Endothelial cell of umbilical vein (primary cell): ENCODE data around the gene SH3RF3. TPM values are rescaled to one million over a fixed set of nuclear protein-coding genes. Genes with fewer than 3 reads are reported as not detected.

Experiments
- BruUV-seq: library from RNA; stranded (reverse); fragments of 400-500 nt; replicated peaks from 2 replicates; lab custom pipeline; 2021; lab: Mats Ljungman, UMichigan
- CTCF ChIA-PET: fragments of 300-600, 350-600 bp; sonication (Branson Sonifier 250); formaldehyde crosslinking; loops from one replicate; lab custom pipeline; 2021; ENCODE audit warnings: antibody characterized with exemption, inconsistent platforms; lab: Charles Lee
- POLR2A ChIA-PET: fragments of 300-600, 350-600 bp; sonication (Branson Sonifier 250); formaldehyde crosslinking; loops from one replicate; lab custom pipeline; 2021; ENCODE audit warnings: antibody characterized with exemption, inconsistent platforms; lab: Charles Lee
- DNase-seq: peaks from one replicate; pipeline ENCODE4 v3.0.0-alpha.2; 2011; ENCODE audit warnings: low read depth, low spot score
- FAIRE-seq: peaks from 2 replicates; lab custom pipeline; 2011; peaks lifted over from hg19 to GRCh38; lab: Jason Lieb, UNC
- H2AFZ ChIP-seq: 2 replicates; pipeline ENCODE4 v1.6.0; 2012; ENCODE audit warnings: low read depth, low read length, control low read depth, inconsistent platforms
- H3K27ac ChIP-seq: 2 replicates; pipeline ENCODE4 v1.5.1; 2011; ENCODE audit warnings: low read depth, mild to moderate bottlenecking, control low read depth, low read length, moderate library complexity; ENCODE audit not compliant: insufficient read depth
- H3K27me3 ChIP-seq, 2 experiments: 2 replicates each; pipeline versions ENCODE4 v1.6.0 to v1.6.1; 2011; ENCODE audit warnings: low read length in 2 of 2, mixed read lengths in 1 of 2; ENCODE audit not compliant: control insufficient read depth in 2 of 2, insufficient read depth in 2 of 2
- H3K36me3 ChIP-seq, 2 experiments: 2 replicates in 1 of 2; 3 replicates in 1 of 2; pipeline ENCODE4 v1.5.1; 2011; ENCODE audit warnings: low read length in 2 of 2, mild to moderate bottlenecking in 1 of 2, moderate library complexity in 1 of 2; ENCODE audit not compliant: control insufficient read depth in 2 of 2, insufficient read depth in 2 of 2; ENCODE audit errors: extremely low read depth in 1 of 2
- H3K4me1 ChIP-seq: 3 replicates; pipeline ENCODE4 v1.5.1; 2011; ENCODE audit warnings: mild to moderate bottlenecking, low read length; ENCODE audit not compliant: control insufficient read depth, insufficient read depth; ENCODE audit errors: extremely low read depth
- H3K4me2 ChIP-seq: 2 replicates; pipeline ENCODE4 v1.6.1; 2011; ENCODE audit warnings: low read length, control low read depth, mixed read lengths; ENCODE audit not compliant: insufficient read depth
- H3K4me3 ChIP-seq, 3 experiments: fragments of 200-600 bp in 1 of 3; sonication (generic), shearing (Covaris generic) in 1 of 3; replicated peaks in 1 of 3; 2 replicates each; pipeline ENCODE4 v1.5.1; 2011 to 2016; ENCODE audit warnings: control low read depth in 3 of 3, low read length in 3 of 3, mild to moderate bottlenecking in 2 of 3, inconsistent platforms in 1 of 3, low read depth in 1 of 3, moderate library complexity in 1 of 3; ENCODE audit not compliant: insufficient read depth in 1 of 3
- H3K79me2 ChIP-seq: 2 replicates; pipeline ENCODE4 v1.6.0; 2012; ENCODE audit warnings: low read length, inconsistent platforms; ENCODE audit not compliant: control insufficient read depth, insufficient read depth
- H3K9ac ChIP-seq: replicated peaks from 2 replicates; pipeline ENCODE3; 2011; ENCODE audit warnings: low read length, control low read depth; ENCODE audit not compliant: insufficient read depth; ENCODE audit errors: extremely low read depth
- H3K9me1 ChIP-seq: replicated peaks from 3 replicates; pipeline ENCODE4 v1.6.0; 2011; ENCODE audit warnings: mild to moderate bottlenecking, low read length; ENCODE audit not compliant: control insufficient read depth, insufficient read depth; ENCODE audit errors: extremely low read depth
- H3K9me3 ChIP-seq: replicated peaks from 2 replicates; pipeline ENCODE4 v1.5.1; 2012; ENCODE audit warnings: low read length, inconsistent platforms; ENCODE audit not compliant: control insufficient read depth, insufficient read depth
- H4K20me1 ChIP-seq: replicated peaks from 2 replicates; pipeline ENCODE3; 2011; ENCODE audit warnings: mild to moderate bottlenecking, low read length; ENCODE audit not compliant: control insufficient read depth, insufficient read depth; ENCODE audit errors: extremely low read depth
- CTCF ChIP-seq, 2 donors: IDR thresholded peaks; 1 replicate in 1 of 2; 2 replicates in 1 of 2; pipeline ENCODE4 v1.5.1; 2011; ENCODE audit warnings: low read length in 2 of 2, mild to moderate bottlenecking in 2 of 2, moderate library complexity in 2 of 2, control low read depth in 1 of 2, inconsistent platforms in 1 of 2, low read depth in 1 of 2; ENCODE audit not compliant: insufficient read depth in 1 of 2; ENCODE audit errors: extremely low read depth in 1 of 2
- EZH2 ChIP-seq: IDR thresholded peaks from 2 replicates; pipeline ENCODE4 v1.6.1; 2012; ENCODE audit warnings: borderline replicate concordance, low read depth, mild to moderate bottlenecking, moderate library complexity, low read length, inconsistent platforms; ENCODE audit not compliant: severe bottlenecking
- FOS ChIP-seq: IDR thresholded peaks from 2 replicates; pipeline ENCODE4 v1.6.1; 2011; ENCODE audit warnings: mild to moderate bottlenecking, low read length, moderate library complexity, borderline replicate concordance; ENCODE audit not compliant: insufficient read depth
- GATA2 ChIP-seq: IDR thresholded peaks from 2 replicates; pipeline ENCODE4 v1.7.0; 2011; ENCODE audit warnings: low read depth, mild to moderate bottlenecking, moderate library complexity, mixed read lengths, low read length; ENCODE audit not compliant: insufficient read length, insufficient read depth
- JUN ChIP-seq: IDR thresholded peaks from 2 replicates; pipeline ENCODE4 v1.6.1; 2011; ENCODE audit warnings: borderline replicate concordance, low read depth; ENCODE audit not compliant: insufficient read length, insufficient read depth
- MAX ChIP-seq: IDR thresholded peaks from 2 replicates; pipeline ENCODE4 v1.6.1; 2011; ENCODE audit not compliant: insufficient read depth, insufficient read length
- MYC ChIP-seq: IDR thresholded peaks from one replicate; pipeline ENCODE4 v1.6.1; 2011; ENCODE audit warnings: mild to moderate bottlenecking, low read depth, low read length
- POLR2A ChIP-seq: IDR thresholded peaks from 2 replicates; pipeline ENCODE4 v1.6.1; 2012; ENCODE audit warnings: low read depth, mild to moderate bottlenecking, control low read depth, low read length
- POLR2AphosphoS5 ChIP-seq: IDR thresholded peaks from 2 replicates; pipeline ENCODE4 v1.6.1; 2012; ENCODE audit warnings: low read depth, mild to moderate bottlenecking, control low read depth, low read length, moderate library complexity; ENCODE audit not compliant: insufficient read depth
- dilution Hi-C: fragments of 300-500 bp; cut with MboI; formaldehyde crosslinking; loops from one replicate; pipeline ENCODE4 v1.15.0; 2019; ENCODE audit warnings: low sequenced_read_pairs; ENCODE audit not compliant: extremely low pct_ligation_motif_present
- intact Hi-C: fragments of 100-400 bp; cut with micrococcal nuclease; formaldehyde crosslinking; loops from one replicate; pipeline ENCODE4 v1.10.0; 2022
- polyA plus RNA-seq, 4 experiments: library from polyadenylated mRNA; depleted of rRNA in 3 of 4; stranded (reverse) in 3 of 4; unstranded in 1 of 4; fragments of >200 nt; gene quantifications; 2 replicates each; pipeline versions ENCODE4 v1.2.1 to v1.2.3, GENCODE V29; 2011 to 2012; ENCODE audit warnings: missing spikeins in 1 of 4
- total RNA-seq: library from RNA; stranded (reverse); gene quantifications from 2 replicates; pipeline ENCODE4 v1.2.3, GENCODE V29; 2021

SH3RF3 gene
- total and polyA plus RNA-seq, 2 donors (not counting 3 experiments of a cell fraction or from before 2014, with no cell fraction given) = 3.8 to 14.7 TPM

GRCh38 chr2:109108740-109109139, 20.3 kb upstream of the SH3RF3 start:
- BruUV-seq = no TSS peak
- no peak for FAIRE-seq
- Histone ChIP-seq H3K9me3 (no peaks in the 10 kb centered on the region), H3K27me3 (peaks cover 0 to 2% of the 10 kb centered on the region in 2 experiments), H3K27ac (no peak overlapping the region), H3K4me3 (no peak overlapping the region), H3K4me2 (no peak overlapping the region), H3K79me2 (no peaks in the 10 kb centered on the region), H3K9ac (no peak overlapping the region), H2AFZ (no peak overlapping the region), H4K20me1 (no peaks in the 10 kb centered on the region), H3K9me1 (no peaks in the 10 kb centered on the region), H3K4me1 (no peaks in the 10 kb centered on the region), H3K36me3 (no peaks in the 10 kb centered on the region)
- intact Hi-C loops = no loop called here
- POLR2A ChIA-PET = no interaction called here
- DNase-seq = no peak
- TF ChIP-seq CTCF (IDR thresholded peaks at IDR 0.05; ENCODE audit: extremely low read depth in 1 of 2, insufficient read depth in 1 of 2, low read depth in 1 of 2, low read length in 2 of 2) = no peak
- no peak for TF ChIP-seq EZH2
- TF ChIP-seq POLR2A = no peak
- TF ChIP-seq MAX = no peak
- TF ChIP-seq JUN = no peak
- TF ChIP-seq MYC = no peak
- TF ChIP-seq POLR2AphosphoS5 = no peak
- no peak for TF ChIP-seq GATA2
- no peak for TF ChIP-seq FOS
- CTCF ChIA-PET = no interaction called here
- dilution Hi-C loops = no loop called here
